Upper lobe of left lung (tissue), 4 donors: ENCODE data around the gene CENPP.

Experiments
- CTCF ChIP-seq, 6 experiments: fragments of 450-650 bp in 4 of 6; fragments of 200-600 bp in 2 of 6; sonication (generic) in 2 of 6; IDR thresholded peaks; one replicate each; pipeline ENCODE4 v1.5.1; 2016 to 2019; ENCODE audit warnings: antibody characterized with exemption in 6 of 6
- POLR2AphosphoS5 ChIP-seq, 2 donors: sonication (generic); formaldehyde crosslinking; IDR thresholded peaks; one replicate each; pipeline ENCODE4 v1.5.1; 2017; ENCODE audit warnings: antibody characterized with exemption in 2 of 2

DNA sequence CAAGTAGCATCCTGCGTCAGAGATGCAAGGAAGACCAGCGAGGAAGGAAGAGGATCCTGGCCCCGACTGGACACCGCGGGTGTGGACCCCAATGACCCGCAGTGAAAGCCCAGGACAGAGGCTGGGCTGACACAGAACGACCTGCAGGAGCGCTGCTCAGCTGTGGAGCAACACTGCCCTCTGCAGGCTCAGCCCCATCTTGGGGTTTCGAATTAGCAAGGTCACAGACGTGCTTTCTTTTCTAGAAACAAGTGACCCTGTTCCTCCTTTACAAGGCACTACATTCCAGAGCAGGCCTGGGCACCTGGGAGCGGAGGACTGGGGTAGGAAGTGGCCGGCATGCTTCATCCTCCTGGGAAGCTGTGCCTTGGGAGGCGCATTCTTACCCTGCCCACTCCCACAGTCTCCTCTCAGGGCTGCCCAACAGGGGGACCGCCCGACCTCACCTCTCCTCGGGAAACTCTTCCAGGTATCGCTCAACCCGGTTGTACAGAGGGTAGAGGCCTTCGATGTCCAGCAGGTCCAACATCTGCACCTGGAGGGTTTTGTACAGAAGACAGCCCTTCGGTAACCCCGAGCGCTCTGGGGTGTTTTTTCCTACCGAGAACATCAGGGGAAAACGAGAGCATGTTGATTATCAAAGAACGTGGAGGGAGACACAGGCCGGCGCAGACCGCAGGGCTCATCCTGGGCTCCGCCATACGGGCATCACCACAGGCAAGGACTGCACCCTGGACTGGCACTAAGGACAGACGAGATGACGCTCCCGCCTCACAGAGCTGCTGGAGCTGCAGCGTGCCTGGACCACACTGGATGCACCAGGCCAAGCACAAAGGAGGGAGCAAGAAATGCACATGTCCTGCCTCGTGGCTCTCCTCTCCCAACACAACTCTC is 309.2 kb downstream of the CENPP start:
- peak in 1 of 2 donors; percentile 5 for TF ChIP-seq POLR2AphosphoS5 (IDR thresholded peaks at IDR 0.05)
- peak; percentile 67 to 88 (median 76) for TF ChIP-seq CTCF (IDR thresholded peaks at IDR 0.05)
